Kidney (tissue), 14 donors: ENCODE data around the gene PFN3. TPM values are rescaled to one million over a fixed set of nuclear protein-coding genes. Genes with fewer than 3 reads are reported as not detected.

ENCODE experiments used
- DNase-seq, 5 donors: peaks; one replicate each; pipeline ENCODE4 v3.0.0-alpha.2; 2013 to 2020
- FAIRE-seq: peaks from 2 replicates; lab custom pipeline; 2012; peaks lifted over from hg19 to GRCh38; lab: Jason Lieb, UNC
- H3K27ac ChIP-seq, 2 donors: one replicate each; pipeline ENCODE4 v1.7.0; 2013; ENCODE audit warnings: low read depth in 2 of 2, low read length in 2 of 2, inconsistent platforms in 1 of 2
- H3K27me3 ChIP-seq: one replicate; pipeline ENCODE4 v1.7.1; 2013; ENCODE audit warnings: low read length, inconsistent platforms; ENCODE audit not compliant: control insufficient read depth, insufficient read depth
- H3K36me3 ChIP-seq, 3 donors: one replicate each; pipeline versions ENCODE4 v1.7.0 to v1.7.1; 2013; ENCODE audit warnings: low read length in 3 of 3, control low read depth in 1 of 3, inconsistent platforms in 1 of 3; ENCODE audit not compliant: insufficient read depth in 3 of 3, control insufficient read depth in 2 of 3
- H3K4me1 ChIP-seq, 3 donors: one replicate each; pipeline versions ENCODE4 v1.7.0 to v1.7.1; 2013; ENCODE audit warnings: low read length in 3 of 3, inconsistent platforms in 1 of 3, low read depth in 1 of 3; ENCODE audit not compliant: control insufficient read depth in 2 of 3, insufficient read depth in 2 of 3
- H3K4me3 ChIP-seq, 3 donors: one replicate each; pipeline versions ENCODE4 v1.7.0 to v1.8.1; 2013; ENCODE audit warnings: low read length in 3 of 3, control low read depth in 1 of 3, inconsistent platforms in 1 of 3
- H3K9ac ChIP-seq, 3 donors: one replicate each; pipeline versions ENCODE4 v1.7.0 to v1.7.1; 2013; ENCODE audit warnings: low read length in 3 of 3, control low read depth in 1 of 3, inconsistent platforms in 1 of 3
- H3K9me3 ChIP-seq, 3 donors: one replicate each; pipeline versions ENCODE4 v1.7.0 to v1.7.1; 2013; ENCODE audit warnings: low read length in 3 of 3, control low read depth in 1 of 3, inconsistent platforms in 1 of 3; ENCODE audit not compliant: control insufficient read depth in 2 of 3, insufficient read depth in 1 of 3
- CTCF ChIP-seq: IDR thresholded peaks from 3 replicates; pipeline ENCODE4 v1.5.1; 2012; ENCODE audit warnings: mild to moderate bottlenecking, moderate library complexity, borderline replicate concordance; ENCODE audit not compliant: insufficient read depth; ENCODE audit errors: extremely low read depth
- intact Hi-C: fragments of 100-400 bp; cut with DNase I; formaldehyde crosslinking; loops from one replicate; pipeline ENCODE4 v1.11.1; 2022
- polyA plus RNA-seq: library from polyadenylated mRNA; stranded (reverse); fragments of 350-450 nt; fragmentation: Illumina TruSeq; extraction: RNeasy Lipid Tissue Mini Kit (QIAGEN cat#74804); gene quantifications from one replicate; pipeline ENCODE4 v1.2.3, GENCODE V29; 2014; ENCODE audit warnings: low read depth, low replicate concordance; ENCODE audit not compliant: insufficient read depth
- total RNA-seq: library from RNA; stranded (reverse); fragmentation: NEBNext Ultra II Directional; extraction: Animal tissue kit (Norgen Biotek cat#: 25700); gene quantifications from one replicate; pipeline ENCODE4 v1.2.1, GENCODE V29; 2021
- donor health status: control.
- donor health status: control.
- donor health status: control.
- donor health status: control.
- donor health status: control.
- donor health status: DM: yes; HTN: yes; CAD: no.
- donor health status: Normal renal cell carcinoma (clear cell type).

Gene PFN3
- total and polyA plus RNA-seq, 2 donors from 2014 or later, result not detected

GRCh38 chr5:177440211-177440989, 39.9 kb upstream of the PFN3 start:
- intact Hi-C loops, result no loop called here
- Histone ChIP-seq H3K27me3 (no peaks in the 10 kb centered on the region), H3K27ac (no peak overlapping the region), H3K4me1 (no peaks in the 10 kb centered on the region), H3K9ac (no peak overlapping the region), H3K9me3 (no peaks in the 10 kb centered on the region), H3K4me3 (no peak overlapping the region), H3K36me3 (peaks cover 2 to 3% (median 3%) of the 10 kb centered on the region in 3 donors)
- FAIRE-seq, result no peak
- peak in 1 of 5 donors; percentile 29 for DNase-seq
- no peak for TF ChIP-seq CTCF

- H3K36me3 ChIP-seq, result peaks cover 2 to 4% (median 4%) of the 10 kb centered on the region in 3 donors
- DNase-seq, result no peak
- intact Hi-C loops, result no loop called here
- H3K4me1 ChIP-seq, result no peaks in the 10 kb centered on the region
- no peak for FAIRE-seq
- H3K4me3 ChIP-seq, result no peak overlapping the region
- H3K9me3 ChIP-seq, result no peaks in the 10 kb centered on the region
- TF ChIP-seq CTCF, result no peak
- no peaks in the 10 kb centered on the region for H3K27me3 ChIP-seq
- H3K27ac ChIP-seq, result no peak overlapping the region
- no peak overlapping the region for H3K9ac ChIP-seq
Measured at GRCh38 chr5:177439518-177440053, 39.1 kb upstream of the PFN3 start.

- FAIRE-seq (no peak), DNase-seq (no peak)
- H3K9me3 ChIP-seq, result no peaks in the 10 kb centered on the region
- H3K36me3 ChIP-seq, result peaks cover 2 to 13% (median 10%) of the 10 kb centered on the region in 3 donors
- H3K4me1 ChIP-seq, result no peaks in the 10 kb centered on the region
- H3K4me3 ChIP-seq, result no peak overlapping the region
- intact Hi-C loops, result no loop called here
- no peak overlapping the region for H3K27ac ChIP-seq
- no peak for TF ChIP-seq CTCF
- no peaks in the 10 kb centered on the region for H3K27me3 ChIP-seq
- H3K9ac ChIP-seq, result no peak overlapping the region
Measured at GRCh38 chr5:177438468-177438867, 38.0 kb upstream of the PFN3 start.
